H1 (cell line): ENCODE data around the gene GPR26. TPM values are rescaled to one million over a fixed set of nuclear protein-coding genes. Genes with fewer than 3 reads are reported as not detected.

Experiments used
- CTCF ChIA-PET: fragments of 300-600 bp; sonication (Branson Sonifier 250); formaldehyde crosslinking; loops from one replicate; lab custom pipeline; 2021; ENCODE audit not compliant: partially characterized antibody; lab: Charles Lee
- POLR2A ChIA-PET: fragments of 300-600 bp; sonication (Branson Sonifier 250); formaldehyde crosslinking; loops from one replicate; lab custom pipeline; 2021; ENCODE audit warnings: inconsistent platforms; ENCODE audit not compliant: partially characterized antibody; lab: Charles Lee
- DNase-seq, 2 experiments: peaks; one replicate each; pipeline versions ENCODE4 v3.0.0 to v3.0.0-alpha.2; 2010 to 2022; ENCODE audit warnings: low spot score in 2 of 2, low read depth in 1 of 2, mixed read lengths in 1 of 2
- FAIRE-seq: peaks from 2 replicates; lab custom pipeline; 2011; peaks lifted over from hg19 to GRCh38; lab: Jason Lieb, UNC
- H2AFZ ChIP-seq: 2 replicates; pipeline ENCODE4 v1.8.1; 2012; ENCODE audit warnings: low read length, inconsistent platforms
- H2AK5ac ChIP-seq: 2 replicates; pipeline ENCODE4 v1.6.1; 2013; ENCODE audit warnings: low read depth, low read length
- H2BK120ac ChIP-seq: replicated peaks from 2 replicates; pipeline ENCODE3; 2013; ENCODE audit warnings: low read depth, low read length, inconsistent platforms
- H2BK12ac ChIP-seq: 2 replicates; pipeline ENCODE4 v1.6.1; 2013; ENCODE audit warnings: low read depth, low read length
- H2BK15ac ChIP-seq: 2 replicates; pipeline ENCODE4 v1.6.1; 2013; ENCODE audit warnings: low read length
- H2BK20ac ChIP-seq: 2 replicates; pipeline ENCODE4 v1.6.1; 2013; ENCODE audit warnings: low read length
- H2BK5ac ChIP-seq: 2 replicates; pipeline ENCODE4 v1.6.1; 2013; ENCODE audit warnings: low read depth, low read length
- H3K14ac ChIP-seq: 2 replicates; pipeline ENCODE4 v1.6.1; 2013; ENCODE audit warnings: inconsistent platforms; ENCODE audit not compliant: insufficient read length
- H3K18ac ChIP-seq: 2 replicates; pipeline ENCODE4 v1.6.1; 2013; ENCODE audit warnings: low read length; ENCODE audit errors: extremely low read depth
- H3K23ac ChIP-seq: 2 replicates; pipeline ENCODE4 v1.6.1; 2013; ENCODE audit warnings: inconsistent platforms; ENCODE audit not compliant: insufficient read length
- H3K23me2 ChIP-seq: 2 replicates; pipeline ENCODE4 v1.6.1; 2013; ENCODE audit warnings: low read depth, low read length
- H3K27ac ChIP-seq: 2 replicates; pipeline ENCODE4 v1.6.1; 2011; ENCODE audit warnings: low read depth, low read length, inconsistent platforms
- H3K27me3 ChIP-seq, 4 experiments: replicated peaks in 1 of 4; 1 replicate in 1 of 4; 2 replicates in 3 of 4; pipeline versions ENCODE4 v1.6.1 to v1.8.1; 2011 to 2013; ENCODE audit warnings: low read length in 3 of 4, mild to moderate bottlenecking in 3 of 4, inconsistent platforms in 2 of 4, mixed read lengths in 2 of 4, moderate library complexity in 1 of 4; ENCODE audit not compliant: control insufficient read depth in 3 of 4, insufficient read depth in 3 of 4; ENCODE audit errors: extremely low read depth in 1 of 4
- H3K36me3 ChIP-seq, 4 experiments: 2 replicates each; pipeline versions ENCODE4 v1.6.1 to v1.8.1; 2011 to 2013; ENCODE audit warnings: mild to moderate bottlenecking in 4 of 4, low read length in 3 of 4, moderate library complexity in 2 of 4, control low read depth in 1 of 4, inconsistent platforms in 1 of 4; ENCODE audit not compliant: insufficient read depth in 4 of 4, control insufficient read depth in 2 of 4
- H3K4ac ChIP-seq: replicated peaks from 2 replicates; pipeline ENCODE3; 2013; ENCODE audit warnings: low read length, low read depth, mixed read lengths, inconsistent platforms; ENCODE audit not compliant: insufficient read length
- H3K4me1 ChIP-seq, 4 experiments: replicated peaks in 1 of 4; 1 replicate in 1 of 4; 2 replicates in 3 of 4; pipeline versions ENCODE4 v1.6.1 to v1.8.1; 2011 to 2013; ENCODE audit warnings: low read length in 3 of 4, inconsistent platforms in 2 of 4, mixed read lengths in 1 of 4; ENCODE audit not compliant: insufficient read depth in 4 of 4, control insufficient read depth in 3 of 4
- H3K4me2 ChIP-seq, 2 experiments: 2 replicates each; pipeline versions ENCODE4 v1.6.1 to v1.8.1; 2011 to 2013; ENCODE audit warnings: low read depth in 2 of 2, low read length in 2 of 2, control low read depth in 1 of 2, inconsistent platforms in 1 of 2, mild to moderate bottlenecking in 1 of 2; ENCODE audit not compliant: insufficient read depth in 1 of 2
- H3K4me3 ChIP-seq, 4 experiments: fragments of 200-600, 300-600 bp in 1 of 4; sonication (generic), shearing (Covaris generic), sonication (Bioruptor Twin) in 1 of 4; 2 replicates each; pipeline versions ENCODE4 v1.5.1 to v1.8.1; 2011 to 2016; ENCODE audit warnings: low read length in 4 of 4, low read depth in 3 of 4, control low read depth in 2 of 4, inconsistent platforms in 2 of 4, mild to moderate bottlenecking in 2 of 4, mixed read lengths in 1 of 4, moderate library complexity in 1 of 4; ENCODE audit not compliant: insufficient read depth in 2 of 4; ENCODE audit errors: extremely low read depth in 1 of 4
- H3K56ac ChIP-seq: replicated peaks from 2 replicates; pipeline ENCODE3; 2013; ENCODE audit warnings: low read depth, mild to moderate bottlenecking, mixed read lengths, low read length, inconsistent platforms; ENCODE audit not compliant: insufficient read length
- H3K79me1 ChIP-seq: 2 replicates; pipeline ENCODE4 v1.6.1; 2013; ENCODE audit warnings: low read depth, low read length, control low read depth
- H3K79me2 ChIP-seq, 2 experiments: 2 replicates each; pipeline versions ENCODE4 v1.6.1 to v1.8.1; 2012 to 2013; ENCODE audit warnings: low read length in 2 of 2, mild to moderate bottlenecking in 2 of 2, inconsistent platforms in 1 of 2; ENCODE audit not compliant: insufficient read depth in 2 of 2, control insufficient read depth in 1 of 2
- H3K9ac ChIP-seq, 4 experiments: replicated peaks in 1 of 4; 1 replicate in 1 of 4; 2 replicates in 3 of 4; pipeline versions ENCODE4 v1.6.1 to v1.8.1; 2011 to 2013; ENCODE audit warnings: low read depth in 3 of 4, low read length in 3 of 4, control low read depth in 2 of 4, mild to moderate bottlenecking in 2 of 4, moderate library complexity in 2 of 4, inconsistent platforms in 1 of 4; ENCODE audit errors: extremely low read depth in 1 of 4
- H3K9me3 ChIP-seq, 2 experiments: 2 replicates each; pipeline versions ENCODE4 v1.6.1 to v1.8.1; 2012 to 2013; ENCODE audit warnings: mild to moderate bottlenecking in 2 of 2, moderate library complexity in 2 of 2, control low read depth in 1 of 2, inconsistent platforms in 1 of 2, low read depth in 1 of 2, low read length in 1 of 2, mixed read lengths in 1 of 2; ENCODE audit not compliant: insufficient read depth in 2 of 2
- H4K20me1 ChIP-seq, 2 experiments: replicated peaks in 1 of 2; 2 replicates each; pipeline versions ENCODE3 to v1.8.1; 2011 to 2013; ENCODE audit warnings: inconsistent platforms in 2 of 2, low read length in 2 of 2, mild to moderate bottlenecking in 1 of 2; ENCODE audit not compliant: insufficient read depth in 2 of 2, control insufficient read depth in 1 of 2
- H4K5ac ChIP-seq: 2 replicates; pipeline ENCODE4 v1.6.1; 2013; ENCODE audit warnings: low read length, low read depth, mixed read lengths, inconsistent platforms; ENCODE audit not compliant: insufficient read length
- H4K8ac ChIP-seq: 2 replicates; pipeline ENCODE4 v1.8.0; 2013; ENCODE audit warnings: mild to moderate bottlenecking, moderate library complexity, low read length, inconsistent platforms; ENCODE audit not compliant: insufficient read depth; ENCODE audit errors: extremely low read depth
- H4K91ac ChIP-seq: replicated peaks from 2 replicates; pipeline ENCODE3; 2013; ENCODE audit warnings: low read length, mixed read lengths, inconsistent platforms; ENCODE audit not compliant: insufficient read length
- CREB1 ChIP-seq: IDR thresholded peaks from 2 replicates; pipeline ENCODE4 v1.6.1; 2012; ENCODE audit warnings: inconsistent platforms
- JUN ChIP-seq: IDR thresholded peaks from 2 replicates; pipeline ENCODE4 v1.6.1; 2011; ENCODE audit warnings: low read depth, mild to moderate bottlenecking, improper control_type of control experiment, low read length
- MAFK ChIP-seq: IDR thresholded peaks from 2 replicates; pipeline ENCODE4 v1.6.1; 2012; ENCODE audit warnings: low read depth, mild to moderate bottlenecking, improper control_type of control experiment, low read length
- PHF8 ChIP-seq: fragments of 200-600 bp; sonication (generic); conservative IDR thresholded peaks from 2 replicates; pipeline ENCODE4 v1.7.1; 2012; ENCODE audit warnings: low read depth, mild to moderate bottlenecking, inconsistent platforms, low read length, moderate library complexity
- POU5F1 ChIP-seq: IDR thresholded peaks from 2 replicates; pipeline ENCODE4 v1.6.1; 2011; ENCODE audit warnings: low read depth, mild to moderate bottlenecking, low read length, moderate library complexity
- RFX5 ChIP-seq: IDR thresholded peaks from 2 replicates; pipeline ENCODE4 v1.6.1; 2011; ENCODE audit warnings: low read depth, low read length, improper control_type of control experiment, borderline replicate concordance
- RNF2 ChIP-seq: fragments of 200-900, 300-1000 bp; sonication (generic); IDR thresholded peaks from 2 replicates; pipeline ENCODE4 v1.7.1; 2016; ENCODE audit warnings: borderline replicate concordance, low read depth, mild to moderate bottlenecking, antibody characterized with exemption, low read length; ENCODE audit not compliant: poor library complexity, severe bottlenecking; ENCODE audit errors: missing control alignments
- SAP30 ChIP-seq: fragments of 300-600 bp; sonication (generic); IDR thresholded peaks from 2 replicates; pipeline ENCODE4 v1.7.1; 2012; ENCODE audit warnings: low read length, moderate library complexity, mild to moderate bottlenecking, inconsistent platforms; ENCODE audit not compliant: insufficient read depth, insufficient replicate concordance
- SIN3A ChIP-seq, 2 experiments: IDR thresholded peaks in 1 of 2; conservative IDR thresholded peaks in 1 of 2; 2 replicates each; pipeline ENCODE4 v1.6.1; 2011 to 2012; ENCODE audit warnings: low read length in 2 of 2, improper control_type of control experiment in 1 of 2, low read depth in 1 of 2, mild to moderate bottlenecking in 1 of 2
- TAF1 ChIP-seq: IDR thresholded peaks from 2 replicates; pipeline ENCODE4 v1.6.1; 2011; ENCODE audit warnings: mild to moderate bottlenecking, low read depth, low read length
- WGBS, 2 experiments: shearing (Covaris generic) in 1 of 2; methylation state at CpG; one replicate each; pipeline versions ENCODE4 v1.1.6 to v1.1.7; 2013 to 2015; ENCODE audit warnings: low lambda C conversion rate in 2 of 2, mixed read lengths in 2 of 2, inconsistent platforms in 1 of 2, low coverage in 1 of 2, missing lambda C conversion rate in 1 of 2; ENCODE audit not compliant: insufficient replicate concordance in 2 of 2, insufficient coverage in 1 of 2, insufficient read length in 1 of 2; ENCODE audit errors: extremely low coverage in 1 of 2, missing lambda C conversion rate in 1 of 2; 5-methylcytosine and 5-hydroxymethylcytosine counted together
- polyA plus RNA-seq, 7 experiments: library from polyadenylated mRNA; depleted of rRNA in 3 of 7; stranded (reverse) in 5 of 7; unstranded in 2 of 7; fragments of >200 nt in 5 of 7; fragments of 200-250 nt in 2 of 7; gene quantifications; 1 replicate in 5 of 7; 2 replicates in 1 of 7; 4 replicates in 1 of 7; pipeline versions ENCODE4 v1.2.1 to v1.2.3, GENCODE V29; 2011 to 2013; ENCODE audit warnings: missing spikeins in 2 of 7, mixed read lengths in 2 of 7
- total RNA-seq: library from RNA; stranded (reverse); fragmentation: NEBNext Ultra II Directional; extraction: Animal tissue kit (Norgen Biotek cat#: 25700); gene quantifications from 2 replicates; pipeline ENCODE4 v1.2.1, GENCODE V29; 2021

Gene GPR26
- total and polyA plus RNA-seq, 2 of the 8 experiments (the other 6 are each of a cell fraction or from before 2014, with no cell fraction given) = 0.09 to 0.21 TPM

- H3K27ac ChIP-seq = no peak overlapping the region
- no peak overlapping the region for H2BK15ac ChIP-seq
- H3K79me1 ChIP-seq = no peaks in the 10 kb centered on the region
- no peaks in the 10 kb centered on the region for H4K20me1 ChIP-seq
- no peak overlapping the region for H3K23ac ChIP-seq
- H2BK5ac ChIP-seq = no peak overlapping the region
- POLR2A ChIA-PET = no interaction called here
- H3K27me3 ChIP-seq = no peaks in the 10 kb centered on the region; a peak in 2 of 7 replicates
- H2AFZ ChIP-seq = no peak overlapping the region
- no peaks in the 10 kb centered on the region; the same call in 1 of the 2 replicates for H3K23me2 ChIP-seq
- no peaks in the 10 kb centered on the region; a peak in 1 of 8 replicates for H3K36me3 ChIP-seq
- no peak overlapping the region for H3K18ac ChIP-seq
- H3K79me2 ChIP-seq = no peaks in the 10 kb centered on the region
- no peak overlapping the region for H3K4me2 ChIP-seq
- H3K9me3 ChIP-seq = no peaks in the 10 kb centered on the region
- no peak overlapping the region for H3K9ac ChIP-seq
- no peak overlapping the region for H3K56ac ChIP-seq
- no peak overlapping the region for H2AK5ac ChIP-seq
- H3K14ac ChIP-seq = no peak overlapping the region
- peaks cover 0 to 4% (median 0%) of the 10 kb centered on the region in 4 experiments; a peak in 2 of 7 replicates for H3K4me1 ChIP-seq
- no peak overlapping the region for H2BK12ac ChIP-seq
- H2BK20ac ChIP-seq = no peak overlapping the region
- no peak for TF ChIP-seq MAFK
- no peak for TF ChIP-seq SAP30
- TF ChIP-seq RNF2 = no peak
- no peak for TF ChIP-seq POU5F1
- no peak for TF ChIP-seq SIN3A (conservative IDR thresholded peaks at IDR 0.05 in 1 of 2, IDR thresholded peaks at IDR 0.05 in 1 of 2; ENCODE audit: low read depth in 1 of 2, low read length in 2 of 2)
- no peak for TF ChIP-seq CREB1
- TF ChIP-seq TAF1 = no peak
- no peak for TF ChIP-seq JUN
- TF ChIP-seq RFX5 = no peak
- TF ChIP-seq PHF8 = no peak
- no peak overlapping the region for H3K4me3 ChIP-seq
- DNase-seq = no peak
- H3K4ac ChIP-seq = no peak overlapping the region
- 30% methylated on average over 4 of the region's 4 CpGs; no CpG with 5 or more reads in 1 of the 2 experiments for WGBS, 2 experiments
- H4K5ac ChIP-seq = no peak overlapping the region
- no peak overlapping the region for H2BK120ac ChIP-seq
- no peak overlapping the region for H4K8ac ChIP-seq
- no peak for FAIRE-seq
- CTCF ChIA-PET = interaction anchor here (1.1 to 3.1 kb wide), 5 partner anchors 9 to 291 kb away, joined by 3 to 7 read pairs (median 6); no protein-coding TSS in a partner anchor
- H4K91ac ChIP-seq = no peak overlapping the region
These were observed 9.7 kb downstream of the GPR26 start for GRCh38 chr10:123675811-123676210.
